ENCODE measurements around the gene NADK2.

Gene NADK2

DNA sequence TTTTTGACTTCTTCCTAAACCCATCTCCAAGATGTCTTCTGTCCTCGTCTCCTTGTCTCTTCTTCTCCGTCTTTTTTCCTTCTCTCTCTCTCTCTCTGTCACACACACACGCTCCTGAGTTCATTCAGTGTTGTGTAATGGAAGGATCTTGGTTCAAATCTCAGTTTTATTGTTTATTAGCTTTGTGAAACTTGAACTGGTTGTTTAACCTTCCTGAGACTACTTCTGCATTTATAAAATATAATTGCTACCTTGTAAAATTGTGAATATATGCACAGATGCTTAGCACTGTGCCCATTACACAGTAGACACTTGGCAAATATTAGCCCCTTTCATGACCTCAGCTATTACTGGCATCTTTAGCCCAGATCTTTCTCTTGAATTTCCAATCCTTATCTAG is 2.4 kb upstream of the NADK2 start:
- Histone ChIP-seq H3K9me3 (ENCODE audit: insufficient read depth, low read length) (no peaks in the 10 kb centered on the region), H2AFZ (ENCODE audit: low read depth, low read length) (no peak overlapping the region), H3K4me3 (ENCODE audit: low read length) (no peak overlapping the region), H4K20me1 (ENCODE audit: insufficient read depth, low read length) (no peaks in the 10 kb centered on the region), H3K27ac (ENCODE audit: low read length) (no peak overlapping the region), H3K9ac (ENCODE audit: low read length) (no peak overlapping the region), H3K36me3 (replicated peaks; ENCODE audit: low read depth, low read length) (no peaks in the 10 kb centered on the region), H3K79me2 (ENCODE audit: low read length) (peaks cover 20% of the 10 kb centered on the region), H3K4me2 (ENCODE audit: low read length) (no peak overlapping the region), H3K27me3 (ENCODE audit: low read depth, low read length) (no peaks in the 10 kb centered on the region), H3K4me1 (ENCODE audit: low read length) (peaks cover 20% of the 10 kb centered on the region)
- TF ChIP-seq EZH2phosphoT487 (IDR thresholded peaks at IDR 0.05; ENCODE audit: low read depth) (no peak), CTCF (IDR thresholded peaks at IDR 0.05; ENCODE audit: low read depth, low read length) (no peak)

GRCh38 chr5:36243653-36244052 is 1.9 kb upstream of the NADK2 start:
- no peaks in the 10 kb centered on the region for H3K27me3 ChIP-seq (ENCODE audit: low read depth, low read length)
- H3K9me3 ChIP-seq (ENCODE audit: insufficient read depth, low read length), result no peaks in the 10 kb centered on the region
- H3K36me3 ChIP-seq (replicated peaks; ENCODE audit: low read depth, low read length), result no peaks in the 10 kb centered on the region
- no peak for TF ChIP-seq CTCF (IDR thresholded peaks at IDR 0.05; ENCODE audit: low read depth, low read length)
- no peak for TF ChIP-seq EZH2phosphoT487 (IDR thresholded peaks at IDR 0.05; ENCODE audit: low read depth)
- H2AFZ ChIP-seq (ENCODE audit: low read depth, low read length), result no peak overlapping the region
- H4K20me1 ChIP-seq (ENCODE audit: insufficient read depth, low read length), result no peaks in the 10 kb centered on the region
- peaks cover 20% of the 10 kb centered on the region for H3K4me1 ChIP-seq (ENCODE audit: low read length)
- no peak overlapping the region for H3K4me3 ChIP-seq (ENCODE audit: low read length)
- H3K4me2 ChIP-seq (ENCODE audit: low read length), result no peak overlapping the region
- H3K79me2 ChIP-seq (ENCODE audit: low read length), result peaks cover 22% of the 10 kb centered on the region
- H3K9ac ChIP-seq (ENCODE audit: low read length), result no peak overlapping the region
- no peak overlapping the region for H3K27ac ChIP-seq (ENCODE audit: low read length)

- peak overlapping the region; percentile 87 for H2AFZ ChIP-seq (ENCODE audit: low read depth, low read length)
- no peaks in the 10 kb centered on the region for H3K36me3 ChIP-seq (replicated peaks; ENCODE audit: low read depth, low read length)
- peak overlapping the region; percentile 52 for H3K27ac ChIP-seq (ENCODE audit: low read length)
- peaks cover 25% of the 10 kb centered on the region for H3K79me2 ChIP-seq (ENCODE audit: low read length)
- no peaks in the 10 kb centered on the region; the same call in 1 of the 2 replicates for H4K20me1 ChIP-seq (ENCODE audit: insufficient read depth, low read length)
- peaks cover 27% of the 10 kb centered on the region for H3K4me1 ChIP-seq (ENCODE audit: low read length)
- TF ChIP-seq EZH2phosphoT487 (IDR thresholded peaks at IDR 0.05; ENCODE audit: low read depth) (no peak), CTCF (IDR thresholded peaks at IDR 0.05; ENCODE audit: low read depth, low read length) (no peak)
- peak overlapping the region; percentile 99 for H3K4me3 ChIP-seq (ENCODE audit: low read length)
- H3K9ac ChIP-seq (ENCODE audit: low read length), result peak overlapping the region; percentile 93
- H3K9me3 ChIP-seq (ENCODE audit: insufficient read depth, low read length), result no peaks in the 10 kb centered on the region
- peak overlapping the region; percentile 96 for H3K4me2 ChIP-seq (ENCODE audit: low read length)
- H3K27me3 ChIP-seq (ENCODE audit: low read depth, low read length), result no peaks in the 10 kb centered on the region
These were observed 1.1 kb upstream of the NADK2 start for GRCh38 chr5:36242534-36243485.

DNA sequence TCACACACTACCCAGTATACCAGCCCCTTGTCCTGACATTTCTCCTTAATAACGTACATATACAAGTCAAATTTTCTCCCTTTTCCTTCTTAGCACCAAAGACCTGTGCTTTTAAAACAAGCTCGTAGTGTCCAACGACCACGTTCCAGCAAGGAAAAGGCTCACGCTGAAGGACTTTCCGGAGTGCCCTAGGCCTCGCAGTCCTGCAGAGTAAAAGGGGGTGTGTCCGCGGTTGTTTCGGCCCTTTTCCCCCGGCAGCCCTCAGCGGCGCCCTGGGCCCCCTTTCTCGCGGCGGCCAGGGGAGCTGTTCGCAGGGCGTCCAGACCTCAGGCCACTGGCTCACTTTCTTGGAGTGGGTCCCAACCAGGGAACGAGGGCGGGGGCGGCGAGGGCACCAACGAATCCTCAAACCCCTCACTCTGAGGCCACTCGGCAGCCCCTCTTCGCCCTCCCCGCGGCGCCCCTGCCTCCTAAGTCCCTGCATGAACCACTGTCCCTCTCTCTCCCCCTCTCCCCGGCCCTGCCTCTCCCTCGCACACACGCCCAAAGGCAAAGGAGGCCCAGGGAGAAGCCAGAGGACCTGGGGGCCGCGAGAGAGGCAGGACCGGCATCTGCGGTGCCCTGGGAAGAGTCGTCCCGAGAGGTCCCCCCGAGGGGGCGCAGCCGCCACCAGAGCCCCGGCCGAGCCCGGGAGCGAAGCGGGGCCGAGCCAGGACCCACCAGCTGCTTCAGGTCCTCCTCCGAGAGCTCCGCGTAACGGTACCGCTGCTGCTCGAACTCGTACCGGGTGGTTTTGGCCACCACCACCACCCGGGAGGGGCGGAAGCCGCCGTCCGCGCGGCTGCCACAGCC is 720 bp downstream of the NADK2 start:
- Histone ChIP-seq H3K27me3 (ENCODE audit: low read depth, low read length) (no peaks in the 10 kb centered on the region), H3K36me3 (replicated peaks; ENCODE audit: low read depth, low read length) (no peaks in the 10 kb centered on the region), H3K9ac (ENCODE audit: low read length) (peak overlapping the region; percentile 93), H4K20me1 (ENCODE audit: insufficient read depth, low read length) (peaks cover 3% of the 10 kb centered on the region; the same call in 1 of the 2 replicates), H3K79me2 (ENCODE audit: low read length) (peaks cover 34% of the 10 kb centered on the region), H3K9me3 (ENCODE audit: insufficient read depth, low read length) (no peaks in the 10 kb centered on the region), H3K4me3 (ENCODE audit: low read length) (peak overlapping the region; percentile 99), H3K27ac (ENCODE audit: low read length) (peak overlapping the region; percentile 44), H3K4me1 (ENCODE audit: low read length) (peaks cover 38% of the 10 kb centered on the region), H3K4me2 (ENCODE audit: low read length) (peak overlapping the region; percentile 84), H2AFZ (ENCODE audit: low read depth, low read length) (peak overlapping the region; percentile 89)
- TF ChIP-seq EZH2phosphoT487 (IDR thresholded peaks at IDR 0.05; ENCODE audit: low read depth) (no peak), CTCF (IDR thresholded peaks at IDR 0.05; ENCODE audit: low read depth, low read length) (no peak)

All from OCI-LY3 (cell line).